ENCODE measurements around the gene THEM5.

GRCh38 chr1:151817353-151817730 lies 36.2 kb downstream of the THEM5 start:
- TF ChIP-seq GATA2 (IDR thresholded peaks at IDR 0.05; ENCODE audit: low read depth, low read length) = no peak
- no peak for TF ChIP-seq GATA3 (IDR thresholded peaks at IDR 0.05; ENCODE audit: low read depth, low read length)
